Measurements from ENCODE around the gene NEK5. TPM values are rescaled to one million over a fixed set of nuclear protein-coding genes. Genes with fewer than 3 reads are reported as not detected.
A peak's percentile ranks its signal among the peaks of the same experiment; 100 is the strongest.
"Not testable (repeated sequence)": the region's sequence is repeated elsewhere in the genome, so short reads cannot be mapped to it uniquely, and the experiment has no call there.

NEK5 gene
- total RNA-seq, result under 1 TPM in 3 of 4 donors, not detected in 1; 0.12 to 0.35 (median 0.27) TPM

- Histone ChIP-seq H3K27me3 (no peaks in the 10 kb centered on the region), H3K9me3 (no peaks in the 10 kb centered on the region), H3K4me3 (peak within 1 kb of the TSS; percentile 37 to 67), H3K4me1 (peaks cover 0 to 26% (median 4%) of the 10 kb centered on the region in 3 donors), H3K36me3 (peaks cover 0 to 34% of the 10 kb centered on the region in 2 donors), H3K27ac (peak within 1 kb of the TSS in 3 of 4 donors; percentile 21 to 63 (median 55))
- peak; percentile 85 for ATAC-seq
- WGBS, 2 donors (ENCODE audit: low coverage in 1 of 2), result 47 to 64% methylated on average over 11 to 15 of the region's 71 CpGs
- TF ChIP-seq POLR2AphosphoS5 (IDR thresholded peaks at IDR 0.05) (no peak), EP300 (IDR thresholded peaks at IDR 0.05) (no peak), CTCF (IDR thresholded peaks at IDR 0.05) (peak; percentile 47 to 92 (median 70))
Observed at GRCh38 chr13:52128714-52129700, at the start of gene NEK5. TSS of gene NEK5 (minus strand) at chr13:52129073. CDS start at chr13:52127482, 1,591 bp downstream.

DNA sequence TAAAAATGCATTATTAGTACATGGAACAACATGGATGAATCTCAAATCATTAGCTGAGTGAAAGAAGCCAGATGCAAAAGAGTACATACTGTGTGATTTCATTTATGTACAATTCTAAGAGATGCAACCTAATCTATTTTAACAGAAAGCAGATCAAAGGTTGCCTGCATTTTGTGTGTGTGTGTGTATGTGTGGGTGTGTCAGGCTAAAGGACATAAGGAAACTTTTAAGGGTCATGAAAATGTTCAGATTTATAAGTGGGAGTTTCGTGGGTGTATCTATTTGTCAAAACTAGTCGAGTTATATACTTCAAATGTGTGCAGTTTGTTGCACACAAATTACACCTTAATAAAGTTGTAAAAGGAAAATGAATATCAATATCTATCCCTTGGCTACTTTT lies 48.4 kb upstream of the NEK5 start:
- Histone ChIP-seq H3K27me3 (no peaks in the 10 kb centered on the region), H3K27ac (no peak overlapping the region), H3K36me3 (peaks cover 0 to 82% of the 10 kb centered on the region in 2 donors), H3K4me3 (no peak overlapping the region), H3K4me1 (no peaks in the 10 kb centered on the region), H3K9me3 (no peaks in the 10 kb centered on the region)
- no peak for ATAC-seq
- TF ChIP-seq CTCF (IDR thresholded peaks at IDR 0.05) (no peak), EP300 (IDR thresholded peaks at IDR 0.05) (no peak), POLR2AphosphoS5 (IDR thresholded peaks at IDR 0.05) (no peak), POLR2A (IDR thresholded peaks at IDR 0.05) (no peak)
- WGBS, 2 donors (ENCODE audit: low coverage in 1 of 2), result 82 to 88% methylated on average over 2 of the region's 2 CpGs

DNA sequence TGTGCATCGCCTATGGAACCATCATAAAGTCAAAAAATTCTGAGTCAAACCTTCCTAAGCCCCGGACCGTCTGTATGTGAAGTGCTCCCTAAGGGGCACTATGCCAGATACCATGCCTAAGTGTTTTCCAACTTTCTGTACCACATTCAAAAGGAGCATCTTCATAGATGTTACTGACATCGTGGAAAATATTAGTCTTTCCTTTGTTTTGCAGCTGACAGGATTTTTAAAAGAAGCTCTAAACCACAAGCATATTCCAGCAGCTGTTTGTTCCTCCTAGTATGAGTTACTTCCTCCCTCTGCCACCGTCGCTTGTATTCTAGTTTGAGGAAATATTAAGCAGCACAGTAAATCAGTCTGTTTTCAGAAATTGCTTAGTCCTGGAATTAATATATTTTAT lies 45.1 kb upstream of the NEK5 start:
- not testable (repeated sequence) for ATAC-seq, H3K27ac ChIP-seq, H3K27me3 ChIP-seq, H3K9me3 ChIP-seq, H3K4me1 ChIP-seq, H3K4me3 ChIP-seq
- 80 to 81% methylated on average over 6 of the region's 6 CpGs for WGBS, 2 donors (ENCODE audit: low coverage in 1 of 2)
- peaks cover 0 to 89% of the 10 kb centered on the region in 2 donors for H3K36me3 ChIP-seq

- Histone ChIP-seq H3K4me1 (no peaks in the 10 kb centered on the region), H3K27me3 (no peaks in the 10 kb centered on the region), H3K36me3 (peaks cover 0 to 94% of the 10 kb centered on the region in 2 donors), H3K4me3 (no peak overlapping the region), H3K9me3 (no peaks in the 10 kb centered on the region), H3K27ac (no peak overlapping the region)
- ATAC-seq, result no peak
- 79 to 85% methylated on average over 2 to 3 of the region's 3 CpGs for WGBS, 2 donors (ENCODE audit: low coverage in 1 of 2)
- TF ChIP-seq EP300 (IDR thresholded peaks at IDR 0.05) (no peak), POLR2AphosphoS5 (IDR thresholded peaks at IDR 0.05) (no peak), POLR2A (IDR thresholded peaks at IDR 0.05) (no peak), CTCF (IDR thresholded peaks at IDR 0.05) (no peak)
Observed at GRCh38 chr13:52173373-52173772, 44.5 kb upstream of the NEK5 start.

GRCh38 chr13:52171686-52172085 lies 42.8 kb upstream of the NEK5 start:
- H3K4me3 ChIP-seq, ATAC-seq, H3K27ac ChIP-seq, H3K9me3 ChIP-seq, H3K27me3 ChIP-seq, H3K4me1 ChIP-seq: not testable (repeated sequence)
- H3K36me3 ChIP-seq, result peaks cover 0 to 98% of the 10 kb centered on the region in 2 donors
- WGBS, 2 donors (ENCODE audit: low coverage in 1 of 2), result 67 to 80% methylated on average over 1 of the region's 1 CpG

DNA sequence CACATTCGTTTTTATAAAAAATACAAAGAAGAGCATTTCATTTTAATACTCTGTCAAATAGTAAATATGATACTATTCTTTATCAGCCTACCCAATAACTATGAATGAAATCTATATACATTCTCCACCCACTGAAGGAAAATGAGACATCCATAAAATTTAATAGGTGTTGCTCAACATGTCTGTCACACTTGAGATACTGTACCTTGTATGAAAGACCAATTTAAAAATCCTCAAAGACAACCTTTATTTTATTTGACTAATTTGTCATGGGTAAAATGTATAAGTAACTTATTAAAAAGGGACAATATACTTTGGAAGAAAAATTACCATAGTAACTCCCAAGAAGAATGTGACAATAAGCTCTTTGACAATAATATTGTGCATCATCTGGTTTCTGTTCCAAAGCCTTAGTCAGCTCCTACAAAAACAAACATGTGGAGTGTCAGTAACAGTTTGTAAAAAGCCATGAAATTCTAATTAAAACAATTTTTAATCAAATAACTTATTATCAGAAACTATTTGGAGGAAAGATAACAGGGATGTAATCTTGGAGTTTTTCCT lies 42.0 kb upstream of the NEK5 start:
- H3K4me1 ChIP-seq, ATAC-seq, H3K9me3 ChIP-seq, H3K4me3 ChIP-seq, H3K27ac ChIP-seq, H3K27me3 ChIP-seq: not testable (repeated sequence)
- peaks cover 0 to 98% of the 10 kb centered on the region in 2 donors for H3K36me3 ChIP-seq
- WGBS, 2 donors (ENCODE audit: low coverage in 1 of 2), result 71 to 75% methylated on average over 1 of the region's 1 CpG
